HCT116 (cell line): Measurements from ENCODE around the gene SPARCL1. TPM values are rescaled to one million over a fixed set of nuclear protein-coding genes. Genes with fewer than 3 reads are reported as not detected.

Experiments used
- ATAC-seq: fragments of 200-7000 bp; cut with Tn5 transposase; 2 replicates; pipeline ENCODE4 v1.9.1; 2020; ENCODE audit warnings: mild to moderate bottlenecking, moderate library complexity
- BruUV-seq: library from RNA; stranded (reverse); fragments of 400-500 nt; replicated peaks from 2 replicates; lab custom pipeline; 2021; lab: Mats Ljungman, UMichigan
- CTCF ChIA-PET: fragments of 300-600 bp; sonication (Branson Sonifier 250); formaldehyde crosslinking; loops from one replicate; lab custom pipeline; 2021; ENCODE audit warnings: antibody characterized with exemption; lab: Charles Lee
- POLR2A ChIA-PET: fragments of 300-600, 350-600 bp; sonication (Branson Sonifier 250); formaldehyde crosslinking; loops from one replicate; lab custom pipeline; 2021; ENCODE audit warnings: antibody characterized with exemption; lab: Charles Lee
- RAD21 ChIA-PET, 2 experiments: fragments of 300-600 bp; sonication (Branson Sonifier 250); formaldehyde crosslinking; loops; one replicate each; lab custom pipeline; 2023; ENCODE audit warnings: low total read pairs in 2 of 2; ENCODE audit not compliant: uncharacterized antibody in 2 of 2, unreplicated experiment in 2 of 2, low non-redundant PET in 1 of 2; lab: Charles Lee
- DNase-seq: peaks from one replicate; pipeline ENCODE4 v3.0.0-alpha.2; 2010; ENCODE audit warnings: low read depth, low spot score
- H2AFZ ChIP-seq: fragments of 200-600 bp; shearing (Covaris generic), sonication (generic); 2 replicates; pipeline ENCODE4 v1.6.1; 2017; ENCODE audit warnings: low read depth, mixed run types, mixed read lengths, antibody characterized with exemption, low read length; ENCODE audit not compliant: poor library complexity, severe bottlenecking
- H3K27ac ChIP-seq: 2 replicates; pipeline ENCODE4 v1.5.1; 2012; ENCODE audit warnings: low read depth, low read length
- H3K27me3 ChIP-seq: fragments of 200-600 bp; sonication (generic); 2 replicates; pipeline ENCODE4 v1.6.1; 2016; ENCODE audit warnings: mixed run types, low read length, mixed read lengths; ENCODE audit not compliant: insufficient read depth
- H3K36me3 ChIP-seq, 2 experiments: fragments of 200-500 bp in 1 of 2; fragments of 200-600 bp in 1 of 2; sonication (Bioruptor generic) in 1 of 2; sonication (generic) in 1 of 2; 2 replicates each; pipeline versions ENCODE4 v1.5.1 to v1.6.1; 2014 to 2016; ENCODE audit warnings: low read length in 2 of 2, inconsistent platforms in 1 of 2, mixed read lengths in 1 of 2, mixed run types in 1 of 2; ENCODE audit not compliant: insufficient read depth in 2 of 2, control insufficient read depth in 1 of 2
- H3K4me1 ChIP-seq, 2 experiments: fragments of 200-600 bp in 1 of 2; sonication (generic) in 1 of 2; 2 replicates each; pipeline versions ENCODE4 v1.5.1 to v1.6.1; 2012 to 2017; ENCODE audit warnings: low read length in 2 of 2, inconsistent platforms in 1 of 2, mild to moderate bottlenecking in 1 of 2, mixed read lengths in 1 of 2, mixed run types in 1 of 2, moderate library complexity in 1 of 2; ENCODE audit not compliant: insufficient read depth in 2 of 2, control insufficient read depth in 1 of 2
- H3K4me2 ChIP-seq: fragments of 200-600 bp; sonication (generic); 2 replicates; pipeline ENCODE4 v1.6.1; 2017; ENCODE audit warnings: mixed run types, low read length, mixed read lengths
- H3K4me3 ChIP-seq, 2 experiments: fragments of 200-600 bp in 1 of 2; sonication (generic) in 1 of 2; replicated peaks in 1 of 2; 2 replicates each; pipeline ENCODE4 v1.5.1; 2011 to 2016; ENCODE audit warnings: low read length in 2 of 2, control low read depth in 1 of 2, low read depth in 1 of 2, mild to moderate bottlenecking in 1 of 2, mixed read lengths in 1 of 2, mixed run types in 1 of 2
- H3K79me2 ChIP-seq: fragments of 200-600 bp; sonication (generic); 2 replicates; pipeline ENCODE4 v1.6.1; 2017; ENCODE audit warnings: mild to moderate bottlenecking, mixed run types, low read length, moderate library complexity, mixed read lengths; ENCODE audit not compliant: insufficient read depth
- H3K9ac ChIP-seq: fragments of 200-600 bp; sonication (generic); 2 replicates; pipeline ENCODE4 v1.6.1; 2016; ENCODE audit warnings: low read length, mixed read lengths
- H3K9me2 ChIP-seq: fragments of 200-600 bp; sonication (generic), shearing (Covaris generic); 2 replicates; pipeline ENCODE4 v1.6.1; 2017; ENCODE audit warnings: mixed run types, mild to moderate bottlenecking, moderate library complexity; ENCODE audit not compliant: insufficient read depth
- H3K9me3 ChIP-seq, 2 experiments: fragments of 200-500 bp in 1 of 2; fragments of 200-600 bp in 1 of 2; sonication (Bioruptor generic) in 1 of 2; sonication (generic) in 1 of 2; 2 replicates each; pipeline ENCODE4 v1.6.1; 2014 to 2017; ENCODE audit warnings: low read length in 2 of 2, mixed read lengths in 2 of 2, inconsistent platforms in 1 of 2, low read depth in 1 of 2, mild to moderate bottlenecking in 1 of 2, mixed run types in 1 of 2, moderate library complexity in 1 of 2; ENCODE audit not compliant: control insufficient read depth in 1 of 2, insufficient read depth in 1 of 2
- H4K20me1 ChIP-seq: fragments of 200-600 bp; sonication (generic), shearing (Covaris generic); 2 replicates; pipeline ENCODE4 v1.6.1; 2017; ENCODE audit warnings: mixed run types, mild to moderate bottlenecking, moderate library complexity; ENCODE audit not compliant: insufficient read depth
- CEBPB ChIP-seq: IDR thresholded peaks from 2 replicates; pipeline ENCODE4 v1.6.1; 2012; ENCODE audit warnings: low read depth
- EGR1 ChIP-seq: IDR thresholded peaks from 2 replicates; pipeline ENCODE4 v1.6.1; 2012; ENCODE audit warnings: low read depth
- ELF1 ChIP-seq: IDR thresholded peaks from 2 replicates; pipeline ENCODE4 v1.6.1; 2012; ENCODE audit warnings: low read depth, borderline replicate concordance
- EZH2 ChIP-seq: fragments of 200-600 bp; sonication (generic); IDR thresholded peaks from 2 replicates; pipeline ENCODE4 v1.6.1; 2017; ENCODE audit warnings: antibody characterized with exemption, mixed run types
- FOSL1 ChIP-seq: IDR thresholded peaks from 2 replicates; pipeline ENCODE4 v1.6.1; 2012; ENCODE audit warnings: low read depth
- MAX ChIP-seq: IDR thresholded peaks from 2 replicates; pipeline ENCODE4 v1.6.1; 2012
- POLR2A ChIP-seq: IDR thresholded peaks from 2 replicates; pipeline ENCODE4 v1.7.0; 2011; ENCODE audit warnings: borderline replicate concordance; ENCODE audit not compliant: insufficient read depth, insufficient read length; ENCODE audit errors: extremely low read depth
- POLR2AphosphoS5 ChIP-seq: IDR thresholded peaks from 2 replicates; pipeline ENCODE4 v1.6.1; 2011; ENCODE audit warnings: mild to moderate bottlenecking, low read depth, low read length, moderate library complexity
- RAD21 ChIP-seq: IDR thresholded peaks from 2 replicates; pipeline ENCODE4 v1.6.1; 2012; ENCODE audit warnings: low read depth, mild to moderate bottlenecking
- SP1 ChIP-seq: IDR thresholded peaks from 2 replicates; pipeline ENCODE4 v1.6.1; 2012; ENCODE audit warnings: low read depth
- SRF ChIP-seq: IDR thresholded peaks from 2 replicates; pipeline ENCODE4 v1.6.1; 2012; ENCODE audit warnings: low read depth
- TCF7L2 ChIP-seq: IDR thresholded peaks from 2 replicates; pipeline ENCODE4 v1.7.0; 2011; ENCODE audit warnings: borderline replicate concordance, inconsistent platforms; ENCODE audit not compliant: insufficient read depth, insufficient read length; ENCODE audit errors: extremely low read depth
- YY1 ChIP-seq: IDR thresholded peaks from 2 replicates; pipeline ENCODE4 v1.6.1; 2011; ENCODE audit warnings: low read length, low read depth, moderate library complexity, mild to moderate bottlenecking; ENCODE audit not compliant: insufficient replicate concordance; ENCODE audit errors: extremely low read depth
- intact Hi-C: fragments of 100-400 bp; cut with micrococcal nuclease; formaldehyde crosslinking; loops from 2 replicates; pipeline ENCODE4 v1.10.0; 2022
- total RNA-seq: library from RNA; stranded (reverse); gene quantifications from one replicate; pipeline ENCODE4 v1.2.1, GENCODE V29; 2021; ENCODE audit not compliant: unreplicated experiment
- TF ChIP-seq, protein P1 (sequence below): IDR thresholded peaks from 2 replicates; pipeline ENCODE4 v1.6.1; 2012
- TF ChIP-seq, protein P2 (sequence below): IDR thresholded peaks from 2 replicates; pipeline ENCODE4 v1.6.1; 2011; ENCODE audit warnings: mild to moderate bottlenecking, low read length, moderate library complexity; ENCODE audit not compliant: insufficient replicate concordance; ENCODE audit errors: extremely low read depth
- TF ChIP-seq, protein P3 (sequence below), 3 experiments: fragments of 200-600 bp in 1 of 3; sonication (generic) in 1 of 3; IDR thresholded peaks in 2 of 3; conservative IDR thresholded peaks in 1 of 3; 2 replicates each; pipeline ENCODE4 v1.5.1; 2012 to 2017; ENCODE audit warnings: low read depth in 2 of 3, low read length in 2 of 3, antibody characterized with exemption in 1 of 3, borderline replicate concordance in 1 of 3, control low read depth in 1 of 3, mild to moderate bottlenecking in 1 of 3, mixed read lengths in 1 of 3, mixed run types in 1 of 3, moderate library complexity in 1 of 3; ENCODE audit not compliant: insufficient read depth in 1 of 3
- TF ChIP-seq, protein P4 (sequence below): IDR thresholded peaks from 2 replicates; pipeline ENCODE4 v1.6.1; 2012; ENCODE audit warnings: low read depth

SPARCL1 gene
- total RNA-seq, 1 experiment from 2014 or later = 0.96 TPM

DNA sequence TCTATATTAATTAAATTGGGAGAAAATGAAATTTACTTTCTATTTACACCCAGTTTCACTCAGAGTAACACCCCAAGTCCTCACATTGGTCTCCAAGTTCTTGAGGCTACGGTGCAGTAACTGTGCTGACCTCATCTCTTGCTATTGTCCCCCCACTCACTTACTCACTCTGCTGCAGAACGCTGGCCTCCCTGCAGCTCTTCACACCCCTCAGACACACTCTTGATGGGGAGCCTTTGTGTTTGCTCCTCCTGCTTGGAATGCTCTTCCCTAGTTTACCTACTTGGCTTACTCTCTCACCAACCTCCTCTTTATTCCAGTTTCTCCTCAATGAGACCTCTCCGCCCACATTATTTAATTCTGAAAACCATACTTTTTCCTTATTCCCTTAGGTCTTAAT, 22.2 kb upstream of the SPARCL1 start:
- CTCF ChIA-PET = no interaction called here
- TF ChIP-seq POLR2A (no peak), FOSL1 (no peak), SP1 (no peak), MAX (no peak), ELF1 (no peak), POLR2AphosphoS5 (no peak), RAD21 (no peak), SRF (no peak), EGR1 (no peak), EZH2 (no peak), CEBPB (no peak), TCF7L2 (no peak), YY1 (no peak)
- TF ChIP-seq, protein P1, sequence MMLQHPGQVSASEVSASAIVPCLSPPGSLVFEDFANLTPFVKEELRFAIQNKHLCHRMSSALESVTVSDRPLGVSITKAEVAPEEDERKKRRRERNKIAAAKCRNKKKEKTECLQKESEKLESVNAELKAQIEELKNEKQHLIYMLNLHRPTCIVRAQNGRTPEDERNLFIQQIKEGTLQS = no peak
- TF ChIP-seq, protein P2, sequence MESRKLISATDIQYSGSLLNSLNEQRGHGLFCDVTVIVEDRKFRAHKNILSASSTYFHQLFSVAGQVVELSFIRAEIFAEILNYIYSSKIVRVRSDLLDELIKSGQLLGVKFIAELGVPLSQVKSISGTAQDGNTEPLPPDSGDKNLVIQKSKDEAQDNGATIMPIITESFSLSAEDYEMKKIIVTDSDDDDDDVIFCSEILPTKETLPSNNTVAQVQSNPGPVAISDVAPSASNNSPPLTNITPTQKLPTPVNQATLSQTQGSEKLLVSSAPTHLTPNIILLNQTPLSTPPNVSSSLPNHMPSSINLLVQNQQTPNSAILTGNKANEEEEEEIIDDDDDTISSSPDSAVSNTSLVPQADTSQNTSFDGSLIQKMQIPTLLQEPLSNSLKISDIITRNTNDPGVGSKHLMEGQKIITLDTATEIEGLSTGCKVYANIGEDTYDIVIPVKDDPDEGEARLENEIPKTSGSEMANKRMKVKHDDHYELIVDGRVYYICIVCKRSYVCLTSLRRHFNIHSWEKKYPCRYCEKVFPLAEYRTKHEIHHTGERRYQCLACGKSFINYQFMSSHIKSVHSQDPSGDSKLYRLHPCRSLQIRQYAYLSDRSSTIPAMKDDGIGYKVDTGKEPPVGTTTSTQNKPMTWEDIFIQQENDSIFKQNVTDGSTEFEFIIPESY = no peak
- TF ChIP-seq, protein P3, sequence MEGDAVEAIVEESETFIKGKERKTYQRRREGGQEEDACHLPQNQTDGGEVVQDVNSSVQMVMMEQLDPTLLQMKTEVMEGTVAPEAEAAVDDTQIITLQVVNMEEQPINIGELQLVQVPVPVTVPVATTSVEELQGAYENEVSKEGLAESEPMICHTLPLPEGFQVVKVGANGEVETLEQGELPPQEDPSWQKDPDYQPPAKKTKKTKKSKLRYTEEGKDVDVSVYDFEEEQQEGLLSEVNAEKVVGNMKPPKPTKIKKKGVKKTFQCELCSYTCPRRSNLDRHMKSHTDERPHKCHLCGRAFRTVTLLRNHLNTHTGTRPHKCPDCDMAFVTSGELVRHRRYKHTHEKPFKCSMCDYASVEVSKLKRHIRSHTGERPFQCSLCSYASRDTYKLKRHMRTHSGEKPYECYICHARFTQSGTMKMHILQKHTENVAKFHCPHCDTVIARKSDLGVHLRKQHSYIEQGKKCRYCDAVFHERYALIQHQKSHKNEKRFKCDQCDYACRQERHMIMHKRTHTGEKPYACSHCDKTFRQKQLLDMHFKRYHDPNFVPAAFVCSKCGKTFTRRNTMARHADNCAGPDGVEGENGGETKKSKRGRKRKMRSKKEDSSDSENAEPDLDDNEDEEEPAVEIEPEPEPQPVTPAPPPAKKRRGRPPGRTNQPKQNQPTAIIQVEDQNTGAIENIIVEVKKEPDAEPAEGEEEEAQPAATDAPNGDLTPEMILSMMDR (IDR thresholded peaks at IDR 0.05 in 2 of 3, conservative IDR thresholded peaks at IDR 0.05 in 1 of 3; ENCODE audit: borderline replicate concordance in 1 of 3, insufficient read depth in 1 of 3, low read depth in 2 of 3, low read length in 2 of 3) = no peak
- TF ChIP-seq, protein P4, sequence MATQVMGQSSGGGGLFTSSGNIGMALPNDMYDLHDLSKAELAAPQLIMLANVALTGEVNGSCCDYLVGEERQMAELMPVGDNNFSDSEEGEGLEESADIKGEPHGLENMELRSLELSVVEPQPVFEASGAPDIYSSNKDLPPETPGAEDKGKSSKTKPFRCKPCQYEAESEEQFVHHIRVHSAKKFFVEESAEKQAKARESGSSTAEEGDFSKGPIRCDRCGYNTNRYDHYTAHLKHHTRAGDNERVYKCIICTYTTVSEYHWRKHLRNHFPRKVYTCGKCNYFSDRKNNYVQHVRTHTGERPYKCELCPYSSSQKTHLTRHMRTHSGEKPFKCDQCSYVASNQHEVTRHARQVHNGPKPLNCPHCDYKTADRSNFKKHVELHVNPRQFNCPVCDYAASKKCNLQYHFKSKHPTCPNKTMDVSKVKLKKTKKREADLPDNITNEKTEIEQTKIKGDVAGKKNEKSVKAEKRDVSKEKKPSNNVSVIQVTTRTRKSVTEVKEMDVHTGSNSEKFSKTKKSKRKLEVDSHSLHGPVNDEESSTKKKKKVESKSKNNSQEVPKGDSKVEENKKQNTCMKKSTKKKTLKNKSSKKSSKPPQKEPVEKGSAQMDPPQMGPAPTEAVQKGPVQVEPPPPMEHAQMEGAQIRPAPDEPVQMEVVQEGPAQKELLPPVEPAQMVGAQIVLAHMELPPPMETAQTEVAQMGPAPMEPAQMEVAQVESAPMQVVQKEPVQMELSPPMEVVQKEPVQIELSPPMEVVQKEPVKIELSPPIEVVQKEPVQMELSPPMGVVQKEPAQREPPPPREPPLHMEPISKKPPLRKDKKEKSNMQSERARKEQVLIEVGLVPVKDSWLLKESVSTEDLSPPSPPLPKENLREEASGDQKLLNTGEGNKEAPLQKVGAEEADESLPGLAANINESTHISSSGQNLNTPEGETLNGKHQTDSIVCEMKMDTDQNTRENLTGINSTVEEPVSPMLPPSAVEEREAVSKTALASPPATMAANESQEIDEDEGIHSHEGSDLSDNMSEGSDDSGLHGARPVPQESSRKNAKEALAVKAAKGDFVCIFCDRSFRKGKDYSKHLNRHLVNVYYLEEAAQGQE = no peak
- TF ChIP-seq, all 23 proteins: peak for 0
- Histone ChIP-seq H3K9me2 (no peaks in the 10 kb centered on the region), H3K9me3 (no peaks in the 10 kb centered on the region), H3K4me2 (no peak overlapping the region), H3K4me1 (peaks cover 0 to 4% of the 10 kb centered on the region in 2 experiments; a peak in 1 of 4 replicates), H3K36me3 (no peaks in the 10 kb centered on the region), H3K4me3 (no peak overlapping the region), H3K79me2 (no peaks in the 10 kb centered on the region), H2AFZ (no peak overlapping the region), H4K20me1 (no peaks in the 10 kb centered on the region), H3K27me3 (no peaks in the 10 kb centered on the region), H3K27ac (no peak overlapping the region), H3K9ac (no peak overlapping the region)
- intact Hi-C loops = no loop called here
- RAD21 ChIA-PET = no interaction called here
- no peak for DNase-seq
- POLR2A ChIA-PET = no interaction called here
- BruUV-seq = no TSS peak
- no peak for ATAC-seq
